AG09309 (cell line): ENCODE measurements around the gene RPP25L.

Experiments
- DNase-seq: peaks from one replicate; pipeline ENCODE4 v3.0.0-alpha.2; 2010; ENCODE audit warnings: low read depth
- H3K4me3 ChIP-seq: 2 replicates; pipeline ENCODE4 v1.5.1; 2011; ENCODE audit warnings: mild to moderate bottlenecking, low read depth, low read length, moderate library complexity; ENCODE audit not compliant: control insufficient read depth
- CTCF ChIP-seq: IDR thresholded peaks from 2 replicates; pipeline ENCODE4 v1.5.1; 2011; ENCODE audit warnings: mild to moderate bottlenecking, low read depth, low read length, inconsistent platforms; ENCODE audit not compliant: insufficient read depth, control insufficient read depth; ENCODE audit errors: missing control alignments

The RPP25L gene

DNA sequence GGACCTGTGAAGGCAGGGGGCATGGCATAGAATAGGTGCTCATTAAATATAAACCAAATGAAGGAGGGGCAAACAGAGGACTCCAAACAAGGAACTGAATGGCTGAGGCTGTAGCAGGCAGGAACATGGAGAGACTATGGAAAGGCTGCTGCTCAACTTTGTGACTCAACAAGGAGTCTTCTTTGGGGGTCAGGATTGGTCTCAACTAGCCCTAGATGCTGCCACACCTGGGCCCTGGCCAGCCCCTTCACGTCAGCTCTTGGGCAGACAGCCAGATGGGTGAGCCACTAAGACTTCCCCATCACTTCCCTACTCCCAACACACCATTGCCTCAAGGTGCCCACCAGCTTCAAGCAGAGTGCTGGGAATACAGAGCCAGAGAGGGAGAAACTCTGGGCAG, 11.0 kb downstream of the RPP25L start:
- no peak for DNase-seq
- no peak overlapping the region for H3K4me3 ChIP-seq
- no peak for TF ChIP-seq CTCF

- no peak for TF ChIP-seq CTCF
- no peak overlapping the region for H3K4me3 ChIP-seq
- DNase-seq = no peak
Measured at GRCh38 chr9:34599546-34599945, 12.4 kb downstream of the RPP25L start.

GRCh38 chr9:34594177-34594576, 17.7 kb downstream of the RPP25L start:
- TF ChIP-seq CTCF = no peak
- no peak for DNase-seq
- H3K4me3 ChIP-seq = no peak overlapping the region

GRCh38 chr9:34592895-34593601, 18.8 kb downstream of the RPP25L start:
- TF ChIP-seq CTCF = no peak
- no peak overlapping the region for H3K4me3 ChIP-seq
- DNase-seq = no peak

GRCh38 chr9:34591917-34592866, 19.7 kb downstream of the RPP25L start:
- no peak overlapping the region for H3K4me3 ChIP-seq
- no peak for TF ChIP-seq CTCF
- DNase-seq = no peak

GRCh38 chr9:34591248-34591916, 20.5 kb downstream of the RPP25L start:
- peak; percentile 88 for TF ChIP-seq CTCF
- no peak for DNase-seq
- H3K4me3 ChIP-seq = no peak overlapping the region
